IMR-90 (cell line): ENCODE results near the gene RAPGEF1. TPM values are rescaled to one million over a fixed set of nuclear protein-coding genes. Genes with fewer than 3 reads are reported as not detected.

Experiments
- ATAC-seq: fragments of 200-7000 bp; cut with Tn5 transposase; 2 replicates; pipeline ENCODE4 v1.9.1; 2020; ENCODE audit warnings: low read depth, mild to moderate bottlenecking, moderate library complexity
- BruUV-seq: library from RNA; stranded (reverse); fragments of 400-500 nt; replicated peaks from 2 replicates; lab custom pipeline; 2021; lab: Mats Ljungman, UMichigan
- CTCF ChIA-PET: fragments of 300-600 bp; formaldehyde crosslinking; extraction: SDS; loops from one replicate; lab custom pipeline; 2021; ENCODE audit warnings: antibody characterized with exemption; lab: Yijun Ruan, JAX
- POLR2A ChIA-PET: fragments of 300-600 bp; sonication (Branson Sonifier 250); formaldehyde crosslinking; loops from one replicate; lab custom pipeline; 2022; ENCODE audit warnings: antibody characterized with exemption; ENCODE audit not compliant: unreplicated experiment; lab: Charles Lee
- DNase-seq: peaks from one replicate; pipeline ENCODE4 v3.0.0; 2013
- H2AFZ ChIP-seq: replicated peaks from 2 replicates; pipeline ENCODE3; 2013; ENCODE audit warnings: low read length, mild to moderate bottlenecking; ENCODE audit not compliant: poor library complexity
- H2AK5ac ChIP-seq: 2 replicates; pipeline ENCODE4 v1.6.1; 2013; ENCODE audit warnings: low read depth, low read length, inconsistent platforms
- H2AK9ac ChIP-seq: replicated peaks from 2 replicates; pipeline ENCODE3; 2013; ENCODE audit warnings: mild to moderate bottlenecking, low read depth, low read length, moderate library complexity; ENCODE audit not compliant: poor library complexity
- H2BK120ac ChIP-seq: 2 replicates; pipeline ENCODE4 v1.6.1; 2013; ENCODE audit warnings: low read depth, low read length, inconsistent platforms
- H2BK15ac ChIP-seq: 3 replicates; pipeline ENCODE4 v1.6.1; 2013; ENCODE audit warnings: low read depth, low read length, inconsistent platforms
- H2BK20ac ChIP-seq: 2 replicates; pipeline ENCODE4 v1.6.1; 2013; ENCODE audit warnings: low read depth, mild to moderate bottlenecking, inconsistent platforms, low read length, moderate library complexity
- H2BK5ac ChIP-seq: 2 replicates; pipeline ENCODE4 v1.6.1; 2013; ENCODE audit warnings: mild to moderate bottlenecking, low read depth, low read length, inconsistent platforms; ENCODE audit not compliant: poor library complexity, severe bottlenecking
- H3K14ac ChIP-seq: replicated peaks from 2 replicates; pipeline ENCODE4 v1.6.1; 2013; ENCODE audit warnings: low read depth, low read length, inconsistent platforms
- H3K18ac ChIP-seq: 2 replicates; pipeline ENCODE4 v1.6.1; 2013; ENCODE audit warnings: low read depth, low read length, control low read depth
- H3K23ac ChIP-seq: 2 replicates; pipeline ENCODE4 v1.6.1; 2013; ENCODE audit warnings: low read depth, low read length, inconsistent platforms
- H3K27ac ChIP-seq: 2 replicates; pipeline ENCODE4 v1.5.1; 2013; ENCODE audit warnings: mild to moderate bottlenecking, control low read depth, low read length; ENCODE audit not compliant: insufficient read depth
- H3K27me3 ChIP-seq: 2 replicates; pipeline ENCODE4 v1.6.1; 2013; ENCODE audit warnings: low read length; ENCODE audit not compliant: control insufficient read depth, insufficient read depth
- H3K36me3 ChIP-seq: 2 replicates; pipeline ENCODE4 v1.6.1; 2013; ENCODE audit warnings: low read length, mixed read lengths; ENCODE audit not compliant: control insufficient read depth, insufficient read depth
- H3K4ac ChIP-seq: 2 replicates; pipeline ENCODE4 v1.6.1; 2013; ENCODE audit warnings: low read depth, low read length, inconsistent platforms
- H3K4me1 ChIP-seq: 2 replicates; pipeline ENCODE4 v1.6.1; 2013; ENCODE audit warnings: low read length, mixed read lengths; ENCODE audit not compliant: control insufficient read depth, insufficient read depth
- H3K4me2 ChIP-seq: 2 replicates; pipeline ENCODE4 v1.6.1; 2013; ENCODE audit warnings: low read depth, mild to moderate bottlenecking, control low read depth, low read length, moderate library complexity
- H3K4me3 ChIP-seq: 2 replicates; pipeline ENCODE4 v1.5.1; 2013; ENCODE audit warnings: low read depth, mild to moderate bottlenecking, control low read depth, low read length, moderate library complexity; ENCODE audit not compliant: insufficient read depth
- H3K56ac ChIP-seq: 2 replicates; pipeline ENCODE4 v1.6.1; 2013; ENCODE audit warnings: low read length, inconsistent platforms; ENCODE audit not compliant: insufficient read depth; ENCODE audit errors: extremely low read depth
- H3K79me1 ChIP-seq, 2 experiments: 2 replicates each; pipeline ENCODE4 v1.6.1; 2013; ENCODE audit warnings: low read length in 2 of 2, inconsistent platforms in 1 of 2, low read depth in 1 of 2
- H3K9ac ChIP-seq: 2 replicates; pipeline ENCODE4 v1.6.1; 2013; ENCODE audit warnings: low read depth, low read length, control low read depth
- H3K9me1 ChIP-seq: 2 replicates; pipeline ENCODE4 v1.6.1; 2013; ENCODE audit warnings: low read length, inconsistent platforms; ENCODE audit not compliant: insufficient read depth
- H3K9me3 ChIP-seq: 2 replicates; pipeline ENCODE4 v1.6.1; 2013; ENCODE audit warnings: low read length; ENCODE audit not compliant: control insufficient read depth, insufficient read depth
- H4K20me1 ChIP-seq: 2 replicates; pipeline ENCODE4 v1.6.1; 2013; ENCODE audit warnings: low read length, inconsistent platforms; ENCODE audit not compliant: insufficient read depth
- H4K5ac ChIP-seq: 2 replicates; pipeline ENCODE4 v1.6.1; 2013; ENCODE audit warnings: mild to moderate bottlenecking, low read depth, low read length, control low read depth
- H4K8ac ChIP-seq, 2 experiments: 2 replicates each; pipeline ENCODE4 v1.6.1; 2013; ENCODE audit warnings: low read depth in 2 of 2, low read length in 2 of 2, control low read depth in 1 of 2, inconsistent platforms in 1 of 2
- H4K91ac ChIP-seq: 2 replicates; pipeline ENCODE4 v1.6.1; 2013; ENCODE audit warnings: low read depth, low read length, inconsistent platforms; ENCODE audit not compliant: insufficient read depth
- CEBPB ChIP-seq: IDR thresholded peaks from 2 replicates; pipeline ENCODE4 v1.6.1; 2012; ENCODE audit warnings: low read depth, low read length, improper control_type of control experiment
- CHD1 ChIP-seq: IDR thresholded peaks from 2 replicates; pipeline ENCODE4 v1.6.1; 2012; ENCODE audit warnings: low read depth, low read length, improper control_type of control experiment
- CTCF ChIP-seq: conservative IDR thresholded peaks from 2 replicates; pipeline ENCODE4 v1.5.1; 2012; ENCODE audit warnings: mild to moderate bottlenecking, low read depth, low read length, improper control_type of control experiment
- MXI1 ChIP-seq: IDR thresholded peaks from 2 replicates; pipeline ENCODE4 v1.6.1; 2012; ENCODE audit warnings: low read depth, mild to moderate bottlenecking, low read length, moderate library complexity, borderline replicate concordance
- NFE2L2 ChIP-seq: fragments of 150-350 bp; IDR thresholded peaks from 2 replicates; pipeline ENCODE4 v1.6.1; 2016; ENCODE audit warnings: low read depth, mild to moderate bottlenecking, low read length
- RAD21 ChIP-seq: IDR thresholded peaks from 2 replicates; pipeline ENCODE4 v1.6.1; 2012; ENCODE audit warnings: low read length, improper control_type of control experiment
- RCOR1 ChIP-seq: IDR thresholded peaks from 2 replicates; pipeline ENCODE4 v1.6.1; 2012; ENCODE audit warnings: mild to moderate bottlenecking, low read length, improper control_type of control experiment; ENCODE audit not compliant: insufficient replicate concordance
- RFX5 ChIP-seq: IDR thresholded peaks from 2 replicates; pipeline ENCODE4 v1.8.0; 2012; ENCODE audit warnings: low read depth, mild to moderate bottlenecking, low read length, moderate library complexity
- WGBS, 2 experiments: methylation state at CpG; one replicate each; pipeline versions ENCODE4 v1.1.5 to v1.1.7; 2013; ENCODE audit warnings: missing lambda C conversion rate in 2 of 2; ENCODE audit not compliant: insufficient read length in 1 of 2; ENCODE audit errors: extremely low coverage in 2 of 2; 5-methylcytosine and 5-hydroxymethylcytosine counted together
- dilution Hi-C: fragments of 300-500 bp; cut with HindIII; formaldehyde crosslinking; loops from one replicate; pipeline ENCODE4 v1.14.3; 2018; ENCODE audit warnings: low sequenced_read_pairs; ENCODE audit not compliant: unreplicated experiment
- in situ Hi-C: fragments of 300-500 bp; cut with MboI; formaldehyde crosslinking; loops from 3 replicates; pipeline ENCODE4 v1.14.3; 2019; ENCODE audit warnings: low sequenced_read_pairs, inconsistent platforms, mixed read lengths
- intact Hi-C: fragments of 100-400 bp; cut with micrococcal nuclease; formaldehyde crosslinking; loops from 2 replicates; pipeline ENCODE4 v1.10.0; 2022
- polyA plus RNA-seq, 3 experiments: library from polyadenylated mRNA; depleted of rRNA; stranded (reverse); fragments of >200 nt; gene quantifications; 2 replicates each; pipeline ENCODE4 v1.2.3, GENCODE V29; 2012; ENCODE audit warnings: low replicate concordance in 1 of 3
- total RNA-seq: library from RNA; depleted of rRNA; stranded (reverse); fragments of >200 nt; gene quantifications from 2 replicates; pipeline ENCODE4 v1.2.3, GENCODE V29; 2012

The RAPGEF1 gene
- total and polyA plus RNA-seq, 2 of the 4 experiments (the other 2 are of a cell fraction): 13.1 to 22.3 TPM

- WGBS, 2 experiments: no CpG with 5 or more reads among the region's 1 CpG
- CTCF ChIA-PET: no interaction called here
- POLR2A ChIA-PET: no interaction called here
Measured at GRCh38 chr9:131701436-131701781, 38.5 kb downstream of the RAPGEF1 start.

More at GRCh38 chr9:131701436-131701781, 38.5 kb downstream of the RAPGEF1 start:
- peaks cover 68% of the 10 kb centered on the region for H4K20me1 ChIP-seq
- no peak overlapping the region for H3K23ac ChIP-seq
- H4K91ac ChIP-seq: no peak overlapping the region
- H3K4me3 ChIP-seq: no peak overlapping the region
- H3K4ac ChIP-seq: no peak overlapping the region
- H4K5ac ChIP-seq: no peak overlapping the region
- H2AK9ac ChIP-seq: no peak overlapping the region
- H3K9me1 ChIP-seq: peaks cover 25% of the 10 kb centered on the region
- H2BK15ac ChIP-seq: no peak overlapping the region
- no peaks in the 10 kb centered on the region for H3K9me3 ChIP-seq
- DNase-seq: no peak
- TF ChIP-seq MXI1 (no peak), CTCF (no peak), CHD1 (no peak), NFE2L2 (no peak), RCOR1 (no peak), CEBPB (peak; percentile 62), RFX5 (no peak), RAD21 (no peak)
- H2BK5ac ChIP-seq: no peak overlapping the region
- no peak overlapping the region for H3K14ac ChIP-seq
- no TSS peak for BruUV-seq
- H3K27me3 ChIP-seq: no peaks in the 10 kb centered on the region
- H4K8ac ChIP-seq: no peak overlapping the region
- no peak overlapping the region for H2AFZ ChIP-seq
- no peak overlapping the region for H2AK5ac ChIP-seq
- H3K36me3 ChIP-seq: no peaks in the 10 kb centered on the region
- no peak overlapping the region for H3K18ac ChIP-seq
- no peak overlapping the region for H2BK20ac ChIP-seq
- H3K27ac ChIP-seq: no peak overlapping the region
- in situ Hi-C loops (no loop called here), dilution Hi-C loops (no loop called here), intact Hi-C loops (no loop called here)
- no peak overlapping the region for H3K9ac ChIP-seq
- no peak overlapping the region for H3K56ac ChIP-seq
- H2BK120ac ChIP-seq: no peak overlapping the region
- peaks cover 52 to 84% of the 10 kb centered on the region in 2 experiments for H3K79me1 ChIP-seq
- H3K4me1 ChIP-seq: peaks cover 16% of the 10 kb centered on the region
- no peak for ATAC-seq
- H3K4me2 ChIP-seq: peak overlapping the region; percentile 2; the same call in 1 of the 2 replicates
